Stimulated activated CD4-positive, alpha-beta T cell treated with anti-CD3 and anti-CD28 coated beads, Interleukin-2, amount 100 ng/mL, for 4 hours (primary cell): ENCODE data around the gene WDR4.
"Not testable (repeated sequence)": the region's sequence is repeated elsewhere in the genome, so short reads cannot be mapped to it uniquely, and the experiment has no call there.

ENCODE experiments used
- DNase-seq: peaks from one replicate; pipeline ENCODE4 v3.0.0-alpha.2; 2020; ENCODE audit warnings: low read depth

The WDR4 gene

GRCh38 chr21:42839271-42840231 lies 39.8 kb downstream of the WDR4 start:
- DNase-seq, result no peak

DNA sequence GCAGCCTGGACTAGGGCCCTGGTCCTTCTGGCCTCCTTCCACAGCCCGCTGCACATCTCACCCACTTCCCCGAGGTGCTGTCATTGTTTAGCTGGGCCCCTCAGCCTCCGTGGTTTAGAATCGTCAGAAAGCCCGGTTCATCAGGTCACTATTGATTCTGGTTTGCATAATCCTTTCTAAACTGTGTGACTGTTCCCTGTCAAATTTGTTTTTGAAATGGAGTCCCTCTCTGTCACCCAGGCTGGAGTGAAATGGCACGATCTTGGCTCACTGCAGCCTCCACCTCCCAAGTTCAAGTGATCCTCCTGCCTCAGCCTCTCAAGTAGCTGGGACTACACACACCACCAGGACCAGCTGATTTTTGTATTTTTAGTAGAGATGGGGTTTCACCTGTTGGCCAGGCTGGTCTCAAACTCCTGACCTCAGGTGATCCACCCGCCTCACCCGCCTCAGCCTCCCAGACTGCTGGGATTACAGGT lies 41.1 kb downstream of the WDR4 start:
- not testable (repeated sequence) for DNase-seq

DNA sequence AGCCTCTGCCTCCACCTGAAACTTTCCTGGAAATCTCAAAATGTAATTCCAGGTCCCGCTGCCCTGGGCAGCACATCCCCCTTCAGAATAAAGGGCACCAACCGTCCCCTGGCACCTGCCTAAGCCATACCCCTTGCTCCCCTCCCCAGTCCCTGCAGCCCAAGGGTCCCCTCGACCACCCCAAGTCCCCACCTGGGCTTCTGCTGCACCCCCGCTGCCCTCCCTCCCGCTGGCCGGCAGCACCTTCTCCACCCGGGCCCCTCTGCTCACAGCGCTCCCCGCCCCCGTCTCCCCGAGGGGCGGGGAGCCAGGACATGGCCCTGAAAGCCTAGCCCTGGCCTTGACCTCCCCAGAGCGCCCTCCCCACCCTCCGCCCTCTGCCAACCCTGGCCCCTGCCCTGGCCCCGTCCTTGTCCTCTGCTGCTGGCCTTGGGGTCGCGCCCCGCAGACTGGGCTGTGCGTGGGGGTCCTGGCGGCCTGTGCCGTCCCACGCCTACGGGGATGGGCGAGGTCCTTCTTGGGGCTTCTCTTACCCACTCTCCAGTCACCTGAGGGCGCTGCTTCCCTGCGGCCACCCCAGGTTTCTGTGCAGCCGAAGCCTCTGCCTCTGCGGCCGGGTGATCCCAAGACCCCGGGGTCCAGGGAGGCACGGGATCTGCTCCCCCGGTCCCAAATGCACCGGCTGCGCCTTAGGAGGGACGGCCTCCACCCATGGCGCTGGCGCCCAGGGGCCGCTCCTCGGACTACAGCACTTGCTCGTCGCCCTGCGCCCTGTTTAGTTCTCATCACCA lies 41.7 kb downstream of the WDR4 start:
- DNase-seq, result no peak

GRCh38 chr21:42836767-42837301 lies 42.5 kb downstream of the WDR4 start:
- DNase-seq, result no peak

DNA sequence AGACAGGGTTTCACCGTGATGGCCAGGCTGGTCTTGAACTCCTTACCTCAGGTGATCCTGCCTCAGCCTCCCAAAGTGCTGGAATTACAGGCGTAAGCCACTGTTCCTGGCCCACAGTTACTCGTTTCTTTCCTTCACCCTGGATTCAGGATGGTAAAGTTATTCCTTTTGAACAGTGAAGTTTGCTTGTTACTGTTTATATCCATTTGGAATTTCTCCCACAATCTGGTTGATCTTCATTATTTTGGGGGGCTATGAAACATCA lies 43.0 kb downstream of the WDR4 start:
- no peak for DNase-seq

- no peak for DNase-seq
Measured at GRCh38 chr21:42835611-42836401, 43.5 kb downstream of the WDR4 start.

DNA sequence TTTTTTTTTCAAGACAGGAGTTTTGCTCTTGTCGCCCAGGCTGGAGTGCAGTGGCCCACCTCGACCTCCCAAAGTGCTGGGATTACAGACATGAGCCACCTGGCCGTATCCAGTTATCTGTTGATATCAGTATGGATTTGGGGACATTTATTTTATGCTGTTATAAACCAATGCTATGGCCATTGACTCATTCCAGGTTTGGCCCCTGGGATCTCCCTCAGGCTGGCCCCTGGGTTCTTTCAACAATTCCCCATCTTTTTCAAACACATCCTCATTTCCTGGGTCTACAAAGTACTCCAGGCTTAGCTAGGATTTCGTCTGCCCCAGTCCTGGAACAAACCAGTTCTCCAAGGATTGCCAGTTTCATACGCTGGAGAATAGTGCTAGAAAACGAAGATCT lies 44.1 kb downstream of the WDR4 start:
- DNase-seq, result no peak

DNA sequence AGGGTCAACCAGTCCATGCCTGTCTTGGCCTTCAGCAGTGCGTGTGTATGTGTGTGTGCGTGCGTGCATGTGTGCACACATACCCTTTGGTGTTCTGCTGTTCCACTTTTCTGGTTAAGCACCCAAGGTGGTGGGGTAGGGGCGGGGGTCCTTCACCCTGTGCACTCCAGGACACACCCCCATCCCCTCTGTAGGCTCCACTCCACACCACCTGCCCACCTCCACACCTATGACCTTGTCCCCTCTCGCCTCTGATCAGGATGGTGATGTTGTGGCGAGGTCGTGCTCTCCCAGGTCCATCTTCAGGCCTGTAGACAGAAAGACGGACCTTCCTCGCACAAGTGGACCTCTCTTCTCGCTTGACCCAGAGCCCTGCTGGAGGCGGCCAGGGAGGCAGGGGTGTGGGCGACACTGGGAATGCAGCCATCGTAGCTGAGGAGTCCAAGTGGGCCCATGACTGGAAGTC lies 44.6 kb downstream of the WDR4 start:
- no peak for DNase-seq

DNA sequence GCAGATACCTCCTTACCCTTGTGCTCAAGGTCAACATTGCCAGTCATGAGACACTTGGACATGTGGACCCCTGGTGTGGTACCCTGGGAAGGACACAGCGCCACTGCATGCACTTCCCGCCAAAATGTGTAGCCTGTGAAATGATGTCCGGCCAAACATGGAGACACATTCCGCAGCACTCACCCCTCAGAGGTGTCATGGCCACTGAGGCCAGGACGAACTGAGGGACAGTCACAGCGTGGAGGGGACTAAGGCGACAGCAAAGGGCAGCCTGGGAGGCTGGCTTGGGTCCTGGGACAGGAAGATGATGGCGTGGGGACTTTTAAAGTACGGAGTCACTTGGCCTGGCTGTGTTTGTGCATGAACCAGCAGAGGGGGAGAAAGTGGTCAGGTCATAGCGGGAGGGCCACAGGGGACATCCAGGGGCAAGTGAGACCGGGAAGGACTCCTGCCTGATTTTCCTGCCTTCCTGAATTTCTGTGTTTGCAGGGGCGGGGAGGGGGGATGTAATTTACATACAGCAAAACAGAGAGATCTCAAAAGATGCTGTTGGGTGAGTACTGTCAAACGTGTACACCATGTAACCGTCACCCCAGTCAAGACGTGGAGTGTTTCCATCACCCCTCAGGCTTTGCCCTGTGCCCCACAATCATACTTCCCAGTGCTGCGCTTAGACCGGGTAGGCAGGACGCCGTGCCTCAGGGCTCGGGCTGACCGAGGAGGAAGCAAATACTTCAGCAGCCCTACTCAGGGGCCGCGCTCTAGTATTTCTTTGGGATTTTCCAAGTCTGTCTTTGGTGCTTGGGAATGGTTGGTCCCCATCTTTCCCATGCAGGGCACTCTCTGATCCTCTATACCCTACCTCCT lies 45.2 kb downstream of the WDR4 start:
- no peak for DNase-seq

GRCh38 chr21:42833439-42833815 lies 45.9 kb downstream of the WDR4 start:
- peak; percentile 28 for DNase-seq

DNA sequence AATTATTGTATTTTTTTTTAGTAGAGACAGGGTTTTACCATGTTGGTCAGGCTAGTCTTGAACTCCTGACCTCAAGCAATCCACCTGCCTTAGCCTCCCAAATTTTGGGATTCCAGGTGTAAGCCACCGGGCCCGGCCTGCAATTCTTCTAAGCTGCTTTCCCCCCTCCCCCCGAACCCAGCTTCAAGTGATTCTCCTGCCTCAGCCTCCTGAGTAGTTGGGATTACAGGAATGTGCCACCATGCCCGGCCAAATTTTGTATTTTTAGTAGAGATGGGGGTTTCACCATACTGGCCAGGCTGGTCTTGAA lies 47.1 kb downstream of the WDR4 start:
- not testable (repeated sequence) for DNase-seq

- no peak for DNase-seq
Measured at GRCh38 chr21:42830456-42831455, 48.6 kb downstream of the WDR4 start.

DNA sequence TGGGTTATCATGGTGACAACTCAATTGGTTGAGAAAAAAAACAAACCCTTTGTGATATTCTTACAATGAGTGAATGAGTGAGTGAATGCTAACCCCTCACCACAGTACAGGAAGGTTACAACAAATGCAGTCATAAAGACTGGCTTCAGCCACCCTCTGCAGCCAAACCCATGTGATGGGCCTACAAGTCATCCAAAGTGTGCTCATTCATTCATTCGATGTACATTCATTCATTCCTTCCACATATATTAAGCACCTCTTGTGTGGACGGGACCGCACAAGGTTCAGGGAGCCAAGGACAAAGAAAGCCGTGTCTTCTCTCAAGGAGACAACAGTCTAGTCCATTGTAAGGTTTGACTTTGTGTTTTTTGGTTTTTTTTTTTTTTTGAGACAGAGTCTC lies 49.4 kb downstream of the WDR4 start:
- DNase-seq, result no peak

GRCh38 chr21:42829417-42829816 lies 49.9 kb downstream of the WDR4 start:
- no peak for DNase-seq

- DNase-seq, result no peak
Measured at GRCh38 chr21:42827588-42827987, 51.8 kb downstream of the WDR4 start.

GRCh38 chr21:42820616-42821465 lies 58.5 kb downstream of the WDR4 start:
- no peak for DNase-seq

DNA sequence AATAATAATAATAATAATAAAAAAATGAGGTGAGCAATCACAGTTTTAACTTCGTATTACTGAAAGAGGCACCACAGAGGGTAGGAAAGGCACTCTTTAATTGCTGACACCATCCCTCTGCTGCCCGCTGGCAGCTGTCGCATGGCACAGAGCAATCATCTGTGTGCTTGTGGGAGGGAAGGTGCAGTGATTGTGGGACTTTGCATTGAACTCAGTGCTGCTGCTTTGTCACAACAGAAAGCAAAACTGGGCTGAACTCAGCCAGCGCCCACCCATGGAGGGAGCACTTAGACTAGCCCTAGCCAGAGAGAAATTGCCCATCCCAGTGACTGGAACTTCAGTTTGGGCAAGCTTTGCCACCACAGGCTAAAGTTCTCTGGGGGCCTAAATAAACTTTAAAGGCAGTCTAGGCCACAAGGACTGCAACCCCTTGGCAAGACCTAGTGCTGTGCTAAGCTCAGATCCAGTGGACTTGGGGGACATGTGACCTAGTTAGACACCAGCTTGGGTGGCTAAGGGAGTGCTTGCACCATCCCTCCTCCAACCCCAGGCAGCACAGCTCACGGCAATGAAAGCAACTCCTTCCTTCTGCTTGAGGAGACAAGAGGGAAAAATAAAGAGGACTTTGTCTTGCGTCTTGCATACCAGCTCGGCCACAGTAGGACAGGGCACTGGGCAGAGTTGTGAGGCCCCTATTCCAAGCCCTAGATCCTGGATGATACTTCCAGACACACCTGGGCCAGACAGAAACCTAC lies 59.3 kb downstream of the WDR4 start:
- DNase-seq, result no peak

DNA sequence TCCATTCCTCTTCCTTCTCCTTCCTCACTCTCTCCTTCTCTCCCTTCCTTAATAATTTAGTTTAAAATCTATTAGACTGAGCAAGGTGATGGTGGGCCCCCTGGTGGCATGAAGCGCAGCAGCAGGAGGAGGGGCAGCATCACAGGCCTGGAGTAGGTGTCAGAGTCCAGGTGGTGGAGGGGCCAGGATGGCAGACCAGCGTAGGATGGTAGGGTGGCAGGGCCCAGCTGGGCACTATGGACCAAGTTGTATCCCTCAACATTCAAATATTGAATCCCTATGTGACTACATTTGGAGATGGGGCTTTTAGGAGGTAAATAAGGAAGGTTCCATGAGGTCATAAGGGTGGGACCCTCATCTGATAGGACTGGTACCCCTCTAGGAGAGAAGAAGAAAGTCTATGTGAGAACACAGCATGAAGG lies 61.0 kb downstream of the WDR4 start:
- DNase-seq, result peak; percentile 37
